Osteocyte (in vitro differentiated cells): ENCODE results near the gene PRKN. TPM values are rescaled to one million over a fixed set of nuclear protein-coding genes. Genes with fewer than 3 reads are reported as not detected.

ENCODE experiments used
- DNase-seq: peaks from one replicate; pipeline ENCODE4 v3.0.0; 2021; ENCODE audit warnings: mixed read lengths; ENCODE audit not compliant: unreplicated experiment; ENCODE audit errors: extremely low spot score
- H3K27ac Mint-ChIP-seq: one replicate; pipeline ENCODE4 v1.8.0; 2021; ENCODE audit warnings: mild to moderate bottlenecking, mixed read lengths; ENCODE audit not compliant: unreplicated experiment
- H3K27me3 Mint-ChIP-seq: one replicate; pipeline ENCODE4 v1.8.0; 2021; ENCODE audit warnings: mixed read lengths; ENCODE audit not compliant: unreplicated experiment
- H3K36me3 Mint-ChIP-seq: one replicate; pipeline ENCODE4 v1.8.0; 2021; ENCODE audit warnings: mixed read lengths; ENCODE audit not compliant: unreplicated experiment
- H3K4me1 Mint-ChIP-seq: one replicate; pipeline ENCODE4 v1.8.0; 2021; ENCODE audit warnings: mixed read lengths; ENCODE audit not compliant: unreplicated experiment
- H3K4me3 Mint-ChIP-seq: one replicate; pipeline ENCODE4 v1.8.0; 2021; ENCODE audit warnings: mild to moderate bottlenecking, moderate library complexity, mixed read lengths; ENCODE audit not compliant: unreplicated experiment
- H3K9me3 Mint-ChIP-seq: one replicate; pipeline ENCODE4 v1.8.0; 2021; ENCODE audit warnings: mixed read lengths; ENCODE audit not compliant: unreplicated experiment
- CTCF ChIP-seq: fragments of 200-600 bp; sonication (generic); IDR thresholded peaks from 2 replicates; pipeline ENCODE4 v1.5.0; 2021; ENCODE audit warnings: antibody characterized with exemption, mild to moderate bottlenecking, moderate library complexity
- total RNA-seq: library from RNA; stranded (reverse); gene quantifications from 2 replicates; pipeline ENCODE4 v1.2.1, GENCODE V29; 2021

PRKN gene
- total RNA-seq, 1 donor from 2014 or later = 13.4 TPM

GRCh38 chr6:161837449-161837735, 890.2 kb downstream of the PRKN start:
- no peak for TF ChIP-seq CTCF
- H3K27me3 Mint-ChIP-seq = no peaks in the 10 kb centered on the region
- H3K27ac Mint-ChIP-seq = peak overlapping the region; percentile 33
- DNase-seq = no peak
- H3K36me3 Mint-ChIP-seq = peaks cover 4% of the 10 kb centered on the region
- H3K9me3 Mint-ChIP-seq = no peaks in the 10 kb centered on the region
- H3K4me1 Mint-ChIP-seq = peaks cover 42% of the 10 kb centered on the region
- no peak overlapping the region for H3K4me3 Mint-ChIP-seq

- Mint-ChIP-seq H3K9me3 (no peaks in the 10 kb centered on the region), H3K27me3 (no peaks in the 10 kb centered on the region), H3K4me1 (peaks cover 43% of the 10 kb centered on the region), H3K4me3 (no peak overlapping the region), H3K27ac (peak overlapping the region; percentile 33), H3K36me3 (peaks cover 4% of the 10 kb centered on the region)
- peak; percentile 80 for TF ChIP-seq CTCF
- DNase-seq = no peak
Observed at GRCh38 chr6:161836643-161837448, 890.7 kb downstream of the PRKN start.

- Mint-ChIP-seq H3K4me3 (no peak overlapping the region), H3K27ac (peak overlapping the region; percentile 31), H3K36me3 (peaks cover 4% of the 10 kb centered on the region), H3K27me3 (no peaks in the 10 kb centered on the region), H3K9me3 (no peaks in the 10 kb centered on the region), H3K4me1 (peaks cover 55% of the 10 kb centered on the region)
- TF ChIP-seq CTCF = peak; percentile 23
- DNase-seq = no peak
Observed at GRCh38 chr6:161835500-161836215, 891.9 kb downstream of the PRKN start.

GRCh38 chr6:161834426-161834825, 893.1 kb downstream of the PRKN start:
- no peak for TF ChIP-seq CTCF
- Mint-ChIP-seq H3K27ac (no peak overlapping the region), H3K36me3 (peaks cover 4% of the 10 kb centered on the region), H3K4me3 (no peak overlapping the region), H3K27me3 (no peaks in the 10 kb centered on the region), H3K9me3 (no peaks in the 10 kb centered on the region), H3K4me1 (peaks cover 62% of the 10 kb centered on the region)
- DNase-seq = no peak

- H3K4me3 Mint-ChIP-seq = no peak overlapping the region
- no peak for TF ChIP-seq CTCF
- no peak for DNase-seq
- H3K4me1 Mint-ChIP-seq = peaks cover 64% of the 10 kb centered on the region
- no peaks in the 10 kb centered on the region for H3K36me3 Mint-ChIP-seq
- H3K27ac Mint-ChIP-seq = no peak overlapping the region
- H3K27me3 Mint-ChIP-seq = no peaks in the 10 kb centered on the region
- H3K9me3 Mint-ChIP-seq = no peaks in the 10 kb centered on the region
Observed at GRCh38 chr6:161833099-161833860, 894.3 kb downstream of the PRKN start.
